Measurements from ENCODE around the gene EOLA2. TPM values are rescaled to one million over a fixed set of nuclear protein-coding genes. Genes with fewer than 3 reads are reported as not detected.

EOLA2 gene
- 19.4 TPM for total RNA-seq

GRCh38 chrX:149938427-149938880 is at the start of gene EOLA2:
Gene EOLA2, minus strand, starts transcription at chrX:149938491. Its CDS starts 4,617 bp downstream, at chrX:149933874.

GRCh38 chrX:149929400-149929799 is 8.9 kb downstream of the EOLA2 start, which contains the start of gene HSFX4:
Gene HSFX4, plus strand, starts transcription at chrX:149929573. Its CDS starts 72 bp downstream, at chrX:149929645.

Other genes starting within 250 kb of the EOLA2 start
- gene MAGEA11, start 226.4 kb downstream of the EOLA2 start, total RNA-seq: not detected
- gene HSFX1, start 164.4 kb downstream of the EOLA2 start, total RNA-seq: 4.4 TPM
- not detected for gene MAGEA9, start 156.6 kb downstream of the EOLA2 start, total RNA-seq
- gene MAGEA8, start 57.3 kb downstream of the EOLA2 start, total RNA-seq: not detected
- not detected for gene HSFX4, start 8.9 kb downstream of the EOLA2 start, total RNA-seq

Data from parietal lobe (tissue), 1 donor.